ENCODE results near the gene EFNA4.

Gene EFNA4

DNA sequence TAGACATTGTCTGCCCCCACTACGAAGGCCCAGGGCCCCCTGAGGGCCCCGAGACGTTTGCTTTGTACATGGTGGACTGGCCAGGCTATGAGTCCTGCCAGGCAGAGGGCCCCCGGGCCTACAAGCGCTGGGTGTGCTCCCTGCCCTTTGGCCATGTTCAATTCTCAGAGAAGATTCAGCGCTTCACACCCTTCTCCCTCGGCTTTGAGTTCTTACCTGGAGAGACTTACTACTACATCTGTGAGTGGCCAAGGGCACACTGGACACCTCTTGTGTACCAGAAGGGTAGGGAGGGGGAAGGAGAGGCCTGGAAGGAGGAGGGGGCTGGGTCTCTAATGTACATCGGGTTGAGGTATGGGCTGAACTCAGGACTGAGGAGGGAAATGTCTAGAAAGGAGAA, 3.2 kb downstream of the EFNA4 start:
- Histone ChIP-seq H3K27me3 (ENCODE audit: low read depth) (no peaks in the 10 kb centered on the region), H3K4me1 (peaks cover 21% of the 10 kb centered on the region), H3K9me3 (no peaks in the 10 kb centered on the region), H3K36me3 (replicated peaks) (no peaks in the 10 kb centered on the region; the same call in none of the 2 replicates), H3K4me3 (no peak overlapping the region)
- no peak for DNase-seq (ENCODE audit: low spot score in 2 of 2)
- in situ Hi-C loops (cut with MboI; ENCODE audit: low sequenced_read_pairs), result no loop called here

- DNase-seq (ENCODE audit: low spot score in 2 of 2), result no peak
- in situ Hi-C loops (cut with MboI; ENCODE audit: low sequenced_read_pairs), result no loop called here
- no peaks in the 10 kb centered on the region for H3K9me3 ChIP-seq
- H3K36me3 ChIP-seq (replicated peaks), result no peaks in the 10 kb centered on the region; the same call in none of the 2 replicates
- H3K4me3 ChIP-seq, result no peak overlapping the region
- H3K27me3 ChIP-seq (ENCODE audit: low read depth), result no peaks in the 10 kb centered on the region
- H3K4me1 ChIP-seq, result peaks cover 35% of the 10 kb centered on the region
These were observed 5.1 kb downstream of the EFNA4 start for GRCh38 chr1:155068599-155068998.

GRCh38 chr1:155069551-155070157, 6.1 kb downstream of the EFNA4 start:
- Histone ChIP-seq H3K9me3 (no peaks in the 10 kb centered on the region), H3K27me3 (ENCODE audit: low read depth) (no peaks in the 10 kb centered on the region), H3K36me3 (replicated peaks) (no peaks in the 10 kb centered on the region; the same call in none of the 2 replicates), H3K4me3 (no peak overlapping the region), H3K4me1 (peaks cover 36% of the 10 kb centered on the region)
- in situ Hi-C loops (cut with MboI; ENCODE audit: low sequenced_read_pairs), result no loop called here
- peak in 1 of 2 experiments; percentile 44 for DNase-seq (ENCODE audit: low spot score in 2 of 2)

DNA sequence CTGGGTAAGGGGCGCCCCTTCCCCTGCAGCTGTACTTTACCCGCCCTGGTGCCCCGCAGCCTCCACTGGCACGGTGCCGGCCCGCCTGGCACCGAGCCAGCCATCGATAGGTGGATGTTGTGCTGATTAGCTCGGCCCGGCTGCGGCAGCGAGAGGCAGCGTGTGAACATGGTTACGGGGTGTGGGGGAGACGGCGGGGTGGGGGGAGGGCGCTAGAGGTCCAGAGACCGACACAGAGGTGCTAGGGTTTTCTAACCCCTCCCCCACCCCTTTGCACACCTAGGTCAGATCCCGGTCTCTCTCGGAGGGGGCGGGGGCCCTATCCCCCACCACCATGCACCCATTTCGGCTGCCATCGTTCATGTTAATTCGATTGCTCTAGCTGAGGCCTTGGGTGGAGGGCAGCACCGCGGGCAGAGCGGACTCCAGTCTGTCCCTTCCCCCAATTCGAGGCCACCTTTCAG, 6.7 kb downstream of the EFNA4 start:
- in situ Hi-C loops (cut with MboI; ENCODE audit: low sequenced_read_pairs), result no loop called here
- Histone ChIP-seq H3K4me1 (peaks cover 32% of the 10 kb centered on the region), H3K9me3 (no peaks in the 10 kb centered on the region), H3K27me3 (ENCODE audit: low read depth) (no peaks in the 10 kb centered on the region), H3K4me3 (no peak overlapping the region), H3K36me3 (replicated peaks) (no peaks in the 10 kb centered on the region; the same call in none of the 2 replicates)
- DNase-seq (ENCODE audit: low spot score in 2 of 2), result no peak

DNA sequence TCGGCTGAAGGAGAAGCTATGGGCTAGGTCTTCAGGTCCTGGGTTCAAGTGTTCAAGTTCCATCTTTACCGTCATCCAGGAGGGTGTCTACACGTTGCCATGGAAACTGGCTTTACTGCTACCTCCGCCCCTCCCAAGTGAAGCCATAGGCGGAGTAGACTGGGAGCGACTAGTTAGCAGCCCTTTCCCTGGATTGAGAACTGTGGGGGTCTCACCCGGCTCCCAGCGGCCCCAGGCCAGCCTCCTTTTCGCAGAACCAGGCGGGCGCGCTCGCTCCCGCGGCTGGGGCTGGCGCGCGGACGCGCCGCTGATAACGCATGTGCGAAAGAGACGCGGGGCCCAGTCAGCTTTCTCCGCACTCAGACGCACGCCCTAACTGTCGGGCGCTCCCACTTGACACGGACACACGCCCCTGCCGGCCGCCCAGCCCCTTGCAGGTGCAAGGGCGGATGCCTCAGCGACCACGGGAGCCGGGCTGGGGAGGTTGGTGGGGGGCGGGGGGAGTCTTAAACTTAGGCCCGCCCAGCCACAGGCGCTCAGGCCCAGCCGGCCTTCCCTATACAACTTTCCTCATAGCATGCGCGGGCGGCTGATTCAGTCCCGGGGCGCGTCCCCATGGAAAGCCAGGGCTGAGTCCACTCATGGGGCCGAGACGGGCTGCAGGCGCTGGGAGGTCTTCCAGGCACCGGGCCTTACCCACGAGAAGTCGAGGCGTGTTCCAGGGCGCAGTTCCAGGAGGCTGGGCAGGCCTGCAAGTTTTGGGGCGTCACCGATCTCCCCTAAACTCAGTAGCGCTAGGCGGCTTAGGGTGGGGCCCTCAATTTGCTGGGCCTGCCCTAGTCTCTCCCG, 7.4 kb downstream of the EFNA4 start:
- peak; percentile 84 to 93 for DNase-seq (ENCODE audit: low spot score in 2 of 2)
- H3K4me1 ChIP-seq, result peaks cover 32% of the 10 kb centered on the region
- H3K36me3 ChIP-seq (replicated peaks), result no peaks in the 10 kb centered on the region; the same call in none of the 2 replicates
- H3K4me3 ChIP-seq, result peak overlapping the region; percentile 14
- in situ Hi-C loops (cut with MboI; ENCODE audit: low sequenced_read_pairs), result no loop called here
- no peaks in the 10 kb centered on the region for H3K9me3 ChIP-seq
- no peaks in the 10 kb centered on the region for H3K27me3 ChIP-seq (ENCODE audit: low read depth)

- H3K27me3 ChIP-seq (ENCODE audit: low read depth), result no peaks in the 10 kb centered on the region
- DNase-seq (ENCODE audit: low spot score in 2 of 2), result peak in 1 of 2 experiments; percentile 30
- no peak overlapping the region for H3K4me3 ChIP-seq
- H3K9me3 ChIP-seq, result no peaks in the 10 kb centered on the region
- H3K4me1 ChIP-seq, result peaks cover 38% of the 10 kb centered on the region
- in situ Hi-C loops (cut with MboI; ENCODE audit: low sequenced_read_pairs), result no loop called here
- H3K36me3 ChIP-seq (replicated peaks), result no peaks in the 10 kb centered on the region; the same call in none of the 2 replicates
These were observed 8.2 kb downstream of the EFNA4 start for GRCh38 chr1:155071701-155072100.

DNA sequence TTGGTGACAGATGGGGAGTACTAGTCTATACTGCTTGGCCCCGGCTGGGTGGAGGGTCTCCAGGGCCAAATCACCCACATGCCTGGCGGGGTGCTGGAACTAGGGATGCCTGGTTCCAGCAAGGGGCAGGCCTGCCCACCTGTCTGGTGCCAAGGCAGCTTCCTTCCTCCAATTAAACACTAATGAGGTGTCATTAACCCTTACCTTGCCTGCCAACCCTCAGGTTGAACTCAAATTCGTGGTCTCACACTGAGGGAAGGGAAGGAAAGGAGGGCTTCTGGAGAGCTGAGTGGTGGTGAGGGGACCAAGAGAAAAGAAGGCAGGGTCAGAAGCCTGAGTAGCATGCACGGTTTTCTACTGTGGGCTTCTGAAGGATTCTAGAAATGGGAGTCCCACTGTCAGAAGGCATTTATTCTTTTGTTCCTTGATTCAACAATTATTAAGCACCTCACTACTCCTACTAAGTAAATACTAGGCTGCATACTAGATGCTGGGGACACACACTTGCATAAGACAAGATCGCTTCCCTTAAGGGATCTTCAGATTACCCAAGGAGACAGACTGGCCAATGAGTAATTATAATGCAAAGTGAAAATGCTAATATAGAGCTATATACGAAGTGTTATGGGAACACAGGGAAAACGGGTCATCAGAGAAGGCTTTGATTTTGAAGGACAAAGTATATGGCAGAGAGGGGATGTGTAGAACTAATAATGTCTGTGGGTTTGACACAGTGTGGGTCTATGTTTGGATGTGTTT, 9.2 kb downstream of the EFNA4 start:
- Histone ChIP-seq H3K9me3 (no peaks in the 10 kb centered on the region), H3K27me3 (ENCODE audit: low read depth) (no peaks in the 10 kb centered on the region), H3K4me1 (peaks cover 39% of the 10 kb centered on the region), H3K4me3 (no peak overlapping the region), H3K36me3 (replicated peaks) (no peaks in the 10 kb centered on the region; the same call in none of the 2 replicates)
- peak in 1 of 2 experiments; percentile 70 for DNase-seq (ENCODE audit: low spot score in 2 of 2)
- in situ Hi-C loops (cut with MboI; ENCODE audit: low sequenced_read_pairs), result no loop called here

- Histone ChIP-seq H3K4me1 (peaks cover 43% of the 10 kb centered on the region), H3K9me3 (no peaks in the 10 kb centered on the region), H3K36me3 (replicated peaks) (no peaks in the 10 kb centered on the region; the same call in none of the 2 replicates), H3K27me3 (ENCODE audit: low read depth) (no peaks in the 10 kb centered on the region), H3K4me3 (no peak overlapping the region)
- DNase-seq (ENCODE audit: low spot score in 2 of 2), result no peak
- in situ Hi-C loops (cut with MboI; ENCODE audit: low sequenced_read_pairs), result no loop called here
These were observed 10.1 kb downstream of the EFNA4 start for GRCh38 chr1:155073377-155074242.

DNA sequence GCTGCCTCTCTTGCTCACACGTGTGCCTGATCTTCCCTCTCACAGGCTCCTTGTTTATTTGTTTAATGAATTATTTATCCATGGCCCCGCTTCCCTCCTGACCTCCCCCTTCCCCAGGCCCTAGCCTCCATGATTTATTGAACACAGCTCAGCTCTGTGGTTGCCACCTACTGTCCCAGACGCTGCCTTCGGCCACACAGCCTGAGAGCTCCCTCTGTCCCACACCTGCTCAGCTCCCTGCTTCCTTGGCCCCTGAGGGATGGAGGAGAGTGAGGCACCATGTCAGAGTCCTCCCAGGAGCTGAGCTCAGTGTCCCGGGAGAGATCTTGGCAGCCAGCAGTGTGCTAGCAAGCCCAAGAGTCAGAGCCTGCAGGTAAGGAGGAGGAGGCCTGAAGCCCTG, 12.0 kb downstream of the EFNA4 start:
- no peaks in the 10 kb centered on the region for H3K27me3 ChIP-seq (ENCODE audit: low read depth)
- in situ Hi-C loops (cut with MboI; ENCODE audit: low sequenced_read_pairs), result no loop called here
- H3K4me3 ChIP-seq, result no peak overlapping the region
- no peak for DNase-seq (ENCODE audit: low spot score in 2 of 2)
- no peaks in the 10 kb centered on the region for H3K9me3 ChIP-seq
- no peaks in the 10 kb centered on the region for H3K36me3 ChIP-seq (replicated peaks)
- peaks cover 40% of the 10 kb centered on the region for H3K4me1 ChIP-seq

DNA sequence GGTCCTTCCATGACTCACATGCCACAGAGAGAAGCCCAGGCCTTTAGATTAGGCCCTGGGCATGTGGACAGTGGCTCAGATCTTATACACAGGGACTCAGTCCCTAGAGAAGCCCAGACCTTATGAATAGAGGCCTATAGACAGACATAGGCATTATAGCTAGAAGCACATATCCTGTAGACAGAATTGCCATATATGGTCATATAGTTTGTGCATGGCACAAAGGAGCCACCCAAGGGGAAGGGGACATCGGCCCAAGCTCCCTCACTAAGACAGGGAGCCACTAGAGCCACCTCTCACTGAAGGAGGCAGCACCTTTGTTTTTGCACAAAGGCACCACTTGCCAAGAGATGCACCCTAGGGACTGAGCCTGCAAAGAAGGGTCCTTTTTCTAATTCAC, 12.8 kb downstream of the EFNA4 start:
- Histone ChIP-seq H3K36me3 (replicated peaks) (no peaks in the 10 kb centered on the region), H3K27me3 (ENCODE audit: low read depth) (no peaks in the 10 kb centered on the region), H3K4me3 (no peak overlapping the region), H3K9me3 (no peaks in the 10 kb centered on the region), H3K4me1 (peaks cover 37% of the 10 kb centered on the region)
- in situ Hi-C loops (cut with MboI; ENCODE audit: low sequenced_read_pairs), result no loop called here
- DNase-seq (ENCODE audit: low spot score in 2 of 2), result peak in 1 of 2 experiments; percentile 29

GRCh38 chr1:155077346-155077745, 13.8 kb downstream of the EFNA4 start:
- Histone ChIP-seq H3K9me3 (no peaks in the 10 kb centered on the region), H3K4me1 (peaks cover 29% of the 10 kb centered on the region), H3K36me3 (replicated peaks) (no peaks in the 10 kb centered on the region), H3K27me3 (ENCODE audit: low read depth) (no peaks in the 10 kb centered on the region), H3K4me3 (no peak overlapping the region)
- in situ Hi-C loops (cut with MboI; ENCODE audit: low sequenced_read_pairs), result no loop called here
- no peak for DNase-seq (ENCODE audit: low spot score in 2 of 2)

GRCh38 chr1:155077758-155078445, 14.4 kb downstream of the EFNA4 start:
- Histone ChIP-seq H3K4me1 (peaks cover 23% of the 10 kb centered on the region), H3K36me3 (replicated peaks) (no peaks in the 10 kb centered on the region), H3K9me3 (no peaks in the 10 kb centered on the region), H3K4me3 (peak overlapping the region; percentile 67), H3K27me3 (ENCODE audit: low read depth) (no peaks in the 10 kb centered on the region)
- no peak for DNase-seq (ENCODE audit: low spot score in 2 of 2)
- in situ Hi-C loops (cut with MboI; ENCODE audit: low sequenced_read_pairs), result no loop called here

Measured in HAP-1 (cell line).